ENCODE data around the gene FHOD3.
A peak's percentile ranks its signal among the peaks of the same experiment; 100 is the strongest.

Gene FHOD3

DNA sequence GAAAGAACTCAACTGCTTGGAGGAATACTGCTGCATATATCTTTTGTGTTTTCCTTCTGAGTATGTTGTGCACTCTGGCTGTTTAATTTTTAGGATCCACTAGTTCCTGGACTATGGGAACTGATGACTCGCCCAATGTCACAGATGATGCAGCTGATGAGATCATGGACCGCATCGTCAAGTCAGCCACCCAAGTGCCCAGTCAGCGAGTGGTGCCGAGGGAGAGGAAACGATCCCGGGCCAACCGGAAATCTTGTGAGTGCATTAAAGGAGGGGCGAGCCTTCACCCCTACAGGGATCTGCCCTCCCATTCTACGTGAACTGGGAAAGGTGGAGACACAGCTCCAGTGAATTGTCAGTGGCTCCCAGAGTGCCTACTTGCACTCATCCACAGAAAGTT lies 471.7 kb downstream of the FHOD3 start:
- no peak for DNase-seq

DNA sequence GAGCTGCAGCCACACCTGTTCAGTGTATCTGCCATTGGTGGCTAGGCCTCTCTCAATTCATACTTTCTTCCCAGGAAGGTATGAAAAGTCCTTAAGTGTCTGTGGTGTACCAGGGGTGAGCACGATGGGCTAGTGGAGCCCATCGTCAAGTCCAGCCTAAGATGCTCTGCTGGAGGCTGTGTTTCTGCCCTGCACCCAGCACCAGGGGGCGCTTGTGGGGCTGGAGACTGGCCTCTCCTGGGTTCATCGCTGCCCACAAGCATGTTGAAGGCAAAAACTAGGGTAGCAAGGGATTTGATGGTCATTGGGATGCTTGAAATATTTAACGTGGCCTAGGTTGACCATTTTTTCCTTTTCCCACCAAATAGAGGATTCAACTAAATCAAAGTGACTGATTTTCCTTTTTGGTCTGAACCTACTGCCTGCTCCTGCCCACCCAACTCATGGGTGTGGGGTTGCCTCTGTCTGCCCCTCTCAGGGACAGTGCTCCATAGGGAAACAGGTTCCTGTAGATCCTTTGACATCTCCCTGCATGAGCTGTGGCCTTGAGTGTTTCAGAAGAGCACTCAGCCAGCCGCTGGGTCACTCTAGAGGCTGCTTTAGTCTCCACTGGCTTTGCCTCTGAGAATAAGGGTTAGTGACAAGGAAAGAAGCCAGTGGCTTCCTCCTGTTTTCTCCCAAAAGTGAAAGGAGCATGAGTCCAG lies 472.2 kb downstream of the FHOD3 start:
- DNase-seq, result no peak

GRCh38 chr18:36770315-36770946 lies 472.9 kb downstream of the FHOD3 start:
- no peak for DNase-seq

DNA sequence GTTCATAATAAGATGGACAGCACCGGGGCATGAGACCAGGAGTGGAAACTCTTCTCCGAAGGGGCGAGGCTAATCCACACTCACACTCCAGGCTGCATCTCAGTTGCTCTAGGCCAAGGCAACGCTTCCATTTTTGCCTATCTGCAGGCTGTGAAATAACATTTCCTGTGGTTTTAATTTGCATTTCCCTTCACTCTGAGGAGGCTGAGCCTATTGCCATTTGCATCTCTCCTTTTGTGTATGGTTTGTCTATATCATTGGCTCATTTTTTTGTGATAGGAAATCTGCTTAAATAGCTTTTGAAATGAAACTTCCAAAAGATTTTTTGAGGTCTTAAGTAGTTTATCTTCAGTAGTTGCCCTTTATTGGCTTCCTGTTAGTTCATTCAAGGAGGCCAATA lies 473.7 kb downstream of the FHOD3 start:
- no peak for DNase-seq

GRCh38 chr18:36772241-36772723 lies 474.8 kb downstream of the FHOD3 start:
- DNase-seq, result no peak

DNA sequence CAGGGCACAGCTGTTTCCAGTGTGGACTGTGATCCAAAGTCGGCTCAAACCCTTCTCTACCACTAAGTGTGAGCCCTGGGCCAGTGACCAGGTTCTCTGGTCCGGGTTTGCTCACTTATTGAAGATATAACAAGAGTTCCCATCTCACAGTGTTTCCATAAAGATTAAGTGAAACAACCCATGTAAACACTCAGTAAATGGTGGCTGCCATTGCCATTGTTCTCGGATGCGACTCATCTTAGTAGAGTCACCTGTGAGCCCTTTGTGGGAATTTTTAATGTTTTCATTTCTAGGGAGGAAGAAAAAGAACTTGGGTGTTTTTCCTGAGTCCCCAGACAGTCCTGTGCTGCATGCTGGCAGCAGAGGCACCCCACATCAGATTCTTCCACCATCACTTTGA lies 477.9 kb downstream of the FHOD3 start:
- DNase-seq, result no peak

DNA sequence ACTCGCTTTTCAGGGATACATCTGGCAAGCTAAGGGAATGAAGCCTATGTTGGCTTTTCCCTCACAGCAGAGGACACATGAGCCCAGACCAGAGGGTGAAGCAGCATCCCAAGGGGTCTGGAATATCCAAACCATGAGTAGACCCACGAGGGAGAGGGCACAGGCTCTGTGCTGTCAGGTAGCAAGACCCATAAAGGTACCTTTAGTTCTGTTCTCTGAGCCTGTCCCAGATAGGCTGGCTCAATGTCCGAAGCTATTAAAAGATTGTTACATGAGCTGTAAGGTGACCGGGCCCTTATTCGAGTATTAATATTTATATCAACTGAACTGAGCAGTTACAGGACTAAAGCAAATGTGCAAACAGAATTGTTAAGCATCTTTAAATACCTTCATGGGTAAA lies 479.1 kb downstream of the FHOD3 start:
- DNase-seq, result no peak

DNA sequence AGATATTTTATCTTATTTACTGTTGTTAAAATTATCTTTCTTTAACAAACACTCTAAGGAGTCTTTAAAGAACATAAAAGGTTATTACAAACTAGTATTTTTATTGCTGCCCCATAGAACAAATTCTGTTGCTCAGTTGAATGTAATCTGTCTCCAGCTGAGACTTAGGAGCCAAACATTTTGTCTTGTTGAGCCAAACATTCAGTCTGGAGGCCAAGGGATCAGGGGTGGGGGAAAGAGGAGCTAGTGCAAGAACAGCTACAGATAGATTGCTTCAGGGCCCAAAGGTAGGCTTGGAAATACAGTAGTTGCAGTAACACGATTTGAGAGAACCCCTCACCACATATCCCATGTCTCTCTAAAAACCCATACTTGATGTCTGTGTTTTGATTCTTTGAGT lies 480.1 kb downstream of the FHOD3 start:
- no peak for DNase-seq

GRCh38 chr18:36780748-36781147 lies 483.2 kb downstream of the FHOD3 start:
- no peak for DNase-seq

DNA sequence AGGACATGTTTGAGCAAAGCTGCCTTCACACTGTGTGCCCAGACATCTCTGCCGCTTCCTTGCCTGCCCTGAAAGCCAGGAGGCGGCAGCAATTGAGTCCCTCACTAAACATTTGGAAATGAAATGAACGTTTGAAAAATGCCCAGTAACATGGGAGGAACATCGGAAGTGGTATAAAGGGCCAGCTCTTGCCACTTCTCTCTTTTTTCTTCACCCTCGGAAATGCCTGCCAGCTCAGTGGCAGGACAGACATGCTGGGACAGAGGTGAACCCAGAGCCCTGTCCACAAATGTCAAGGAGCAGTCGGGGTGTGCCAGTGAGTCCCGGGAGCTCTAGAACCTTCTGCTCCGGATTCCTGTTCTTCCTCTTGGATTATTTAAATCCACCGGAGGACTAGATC lies 485.2 kb downstream of the FHOD3 start:
- no peak for DNase-seq

DNA sequence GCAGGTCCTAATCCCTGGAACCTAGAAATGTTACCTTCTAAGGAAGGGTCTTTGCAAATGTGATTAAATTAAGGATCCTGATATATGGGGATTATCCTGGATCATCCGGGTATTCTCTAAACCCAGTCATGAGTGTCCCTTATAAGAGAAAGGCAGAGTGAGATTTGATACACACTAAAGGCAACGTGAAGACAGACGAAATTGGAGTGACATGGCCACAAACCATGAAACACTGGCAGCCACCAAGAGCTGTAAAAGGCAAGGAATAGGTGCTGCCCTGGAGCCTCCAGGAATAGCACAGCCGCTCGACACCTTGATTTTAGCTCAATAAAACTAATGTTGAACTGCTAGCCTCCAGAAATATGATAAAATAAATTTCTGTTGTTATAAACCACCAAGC lies 486.3 kb downstream of the FHOD3 start:
- no peak for DNase-seq

- no peak for DNase-seq
These were observed 489.2 kb downstream of the FHOD3 start for GRCh38 chr18:36786686-36787085.

DNA sequence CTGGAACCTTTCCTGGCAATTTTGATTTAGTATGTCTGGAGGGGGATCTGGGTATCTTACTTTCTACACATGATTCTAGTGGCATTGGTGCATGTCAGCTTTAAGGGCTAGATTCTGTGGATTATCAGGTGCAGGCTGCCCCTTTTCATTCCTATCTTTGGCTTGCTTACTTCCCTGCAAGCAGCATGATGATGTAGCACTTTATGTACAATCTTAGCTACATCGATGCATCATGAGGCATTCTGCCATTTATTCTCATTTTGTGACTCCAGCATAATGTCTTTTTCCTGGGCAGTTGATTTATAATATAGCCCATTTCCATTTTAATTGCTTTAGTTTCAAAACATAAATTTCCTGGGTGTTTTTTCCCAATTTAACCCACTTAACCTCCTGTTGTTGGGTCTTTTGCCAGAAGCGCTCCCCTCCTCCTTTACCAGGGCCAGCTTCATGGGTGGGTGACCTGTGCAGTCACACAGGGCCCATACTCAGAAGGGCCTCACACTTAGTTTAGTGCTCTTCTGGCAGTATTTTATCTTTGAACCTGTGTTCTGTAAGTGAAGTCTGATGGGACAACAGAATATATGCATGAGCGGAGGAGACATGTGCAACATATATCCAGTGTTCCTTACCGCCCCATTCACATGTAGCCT lies 495.2 kb downstream of the FHOD3 start:
- no peak for DNase-seq

GRCh38 chr18:36798738-36799473 lies 501.4 kb downstream of the FHOD3 start:
- no peak for DNase-seq

DNA sequence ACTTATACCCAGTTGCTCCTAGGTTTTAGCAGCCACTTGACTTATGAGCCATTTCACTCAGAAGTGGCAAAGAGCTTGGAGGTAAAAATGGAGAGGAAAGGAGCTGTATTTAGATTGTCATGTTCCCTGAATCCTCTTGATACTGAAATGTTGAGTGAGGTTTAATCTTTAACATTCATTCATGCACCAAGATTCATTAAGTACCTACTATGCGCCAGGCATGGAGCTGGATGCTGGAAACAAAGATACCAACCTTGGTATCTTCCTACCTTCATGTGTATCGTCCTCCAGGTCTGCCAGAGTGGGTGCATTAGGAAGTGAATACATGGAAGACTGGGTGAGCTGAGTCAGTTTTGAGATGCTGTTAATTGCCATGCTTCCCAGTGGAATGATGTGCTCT lies 507.6 kb downstream of the FHOD3 start:
- no peak for DNase-seq

- no peak for DNase-seq
These were observed 511.2 kb downstream of the FHOD3 start for GRCh38 chr18:36808681-36809080.

DNA sequence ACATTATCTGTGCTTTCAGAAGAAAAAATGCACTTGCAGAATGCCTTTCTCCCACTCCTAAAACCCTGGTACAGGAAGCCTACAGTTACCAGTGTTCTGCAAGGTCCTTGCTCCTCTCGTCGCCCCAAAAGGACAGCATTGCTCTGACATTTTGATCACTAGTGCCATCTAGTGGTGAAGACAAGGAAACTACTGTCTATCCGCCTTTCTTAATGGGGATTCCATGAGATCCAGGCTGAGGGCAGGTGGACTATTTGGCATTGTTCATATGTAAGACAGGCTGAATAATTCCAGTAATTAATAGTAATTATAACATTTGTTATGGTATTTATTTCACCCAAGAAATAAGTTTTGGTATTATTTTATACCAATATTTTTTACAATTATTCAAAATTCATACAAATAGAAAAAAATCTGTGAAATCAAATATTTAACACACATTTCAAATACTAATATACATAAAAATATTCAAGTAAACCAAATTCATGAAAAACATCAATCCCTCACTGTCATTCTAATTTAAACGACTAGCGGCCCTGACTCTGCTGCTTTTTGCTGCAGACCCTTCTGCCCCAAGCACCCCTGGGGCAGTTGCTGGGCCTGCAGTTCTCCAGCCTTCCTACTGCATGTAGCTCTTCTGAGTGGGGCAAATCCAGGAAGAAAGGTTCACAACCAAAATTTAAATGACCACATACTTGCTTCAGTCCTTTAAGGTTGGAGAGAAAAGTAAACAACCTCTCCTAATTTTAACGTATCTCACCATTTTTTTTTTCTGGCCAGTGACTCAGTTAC lies 512.3 kb downstream of the FHOD3 start:
- DNase-seq, result peak; percentile 60

DNA sequence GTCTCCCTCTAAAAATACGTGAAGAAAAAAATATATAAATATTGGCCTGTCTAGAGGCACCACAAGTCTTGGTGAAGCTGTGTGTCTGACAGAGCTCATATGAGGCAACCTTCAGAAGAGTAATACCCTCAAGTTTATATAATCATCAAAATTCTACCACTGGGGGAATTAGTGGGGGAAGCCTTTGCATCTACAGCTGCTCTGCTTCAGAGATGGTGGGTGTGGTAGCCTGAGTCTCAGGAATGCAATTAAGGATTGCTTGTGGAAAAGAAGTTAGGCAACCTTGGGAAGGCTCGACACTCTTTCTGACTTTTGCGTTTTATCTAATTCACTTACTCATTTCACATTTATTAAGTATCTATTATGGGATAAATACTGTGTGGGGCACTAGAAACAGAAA lies 513.9 kb downstream of the FHOD3 start:
- no peak for DNase-seq

GRCh38 chr18:36811955-36812354 lies 514.4 kb downstream of the FHOD3 start:
- no peak for DNase-seq

- DNase-seq, result no peak
These were observed 515.2 kb downstream of the FHOD3 start for GRCh38 chr18:36812678-36813077.

- DNase-seq, result no peak
These were observed 515.7 kb downstream of the FHOD3 start for GRCh38 chr18:36813101-36813775.

DNA sequence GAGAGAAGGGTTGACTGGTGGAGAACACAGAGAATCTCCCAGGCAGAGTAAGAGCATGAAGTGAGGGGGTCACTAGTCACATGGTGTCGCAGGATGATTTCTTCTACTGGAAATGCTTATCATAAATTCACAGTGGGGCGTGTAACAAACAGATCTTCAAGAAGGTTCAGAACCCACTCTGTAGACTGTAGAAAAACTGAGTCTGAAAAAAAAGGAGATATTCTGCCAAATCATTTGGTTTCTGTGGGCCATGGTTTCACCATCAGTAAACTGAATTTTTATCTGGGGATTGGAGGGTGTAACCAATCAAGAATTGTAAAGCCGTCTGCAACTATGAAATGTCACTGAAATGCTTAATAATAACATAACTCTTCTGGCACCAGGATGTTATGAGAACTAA lies 516.3 kb downstream of the FHOD3 start:
- DNase-seq, result no peak

All from NCI-H1694 treated with DMSO at 0.1 percent for 48 hours (cell line).